Stimulated activated CD4-positive, alpha-beta T cell treated with anti-CD3 and anti-CD28 coated beads, Interleukin-12 subunit alpha, Interleukin-12 subunit beta, amount 100 ng/mL, for 4 hours (primary cell): Measurements from ENCODE around the gene FBXW7.

Experiments
- DNase-seq: peaks from one replicate; pipeline ENCODE4 v3.0.0-alpha.2; 2020

The FBXW7 gene

GRCh38 chr4:152421576-152421975 is 114.3 kb downstream of the FBXW7 start:
- DNase-seq = no peak

- no peak for DNase-seq
Measured at GRCh38 chr4:152419809-152420208, 116.1 kb downstream of the FBXW7 start.

- no peak for DNase-seq
Measured at GRCh38 chr4:152417673-152418072, 118.2 kb downstream of the FBXW7 start.

- no peak for DNase-seq
Measured at GRCh38 chr4:152415980-152416379, 119.9 kb downstream of the FBXW7 start.

- no peak for DNase-seq
Measured at GRCh38 chr4:152408514-152409327, 127.2 kb downstream of the FBXW7 start.

GRCh38 chr4:152401424-152401823 is 134.5 kb downstream of the FBXW7 start:
- no peak for DNase-seq

- DNase-seq = no peak
Measured at GRCh38 chr4:152399246-152399645, 136.6 kb downstream of the FBXW7 start.

- DNase-seq = no peak
Measured at GRCh38 chr4:152398060-152398459, 137.8 kb downstream of the FBXW7 start.

GRCh38 chr4:152394791-152395190 is 141.1 kb downstream of the FBXW7 start:
- DNase-seq = no peak

GRCh38 chr4:152392079-152392478 is 143.8 kb downstream of the FBXW7 start:
- DNase-seq = no peak

- DNase-seq = no peak
Measured at GRCh38 chr4:152390216-152390615, 145.7 kb downstream of the FBXW7 start.

- no peak for DNase-seq
Measured at GRCh38 chr4:152389359-152389758, 146.5 kb downstream of the FBXW7 start.

GRCh38 chr4:152385551-152385950 is 150.3 kb downstream of the FBXW7 start:
- no peak for DNase-seq

GRCh38 chr4:152382057-152382785 is 153.7 kb downstream of the FBXW7 start:
- DNase-seq = no peak

GRCh38 chr4:152380919-152381318 is 155.0 kb downstream of the FBXW7 start:
- DNase-seq = no peak

- DNase-seq = no peak
Measured at GRCh38 chr4:152380185-152380584, 155.7 kb downstream of the FBXW7 start.

GRCh38 chr4:152374606-152375285 is 161.1 kb downstream of the FBXW7 start:
- DNase-seq = no peak

GRCh38 chr4:152374153-152374552 is 161.7 kb downstream of the FBXW7 start:
- no peak for DNase-seq

GRCh38 chr4:152372444-152372843 is 163.4 kb downstream of the FBXW7 start:
- no peak for DNase-seq

- no peak for DNase-seq
Measured at GRCh38 chr4:152369902-152370295, 166.0 kb downstream of the FBXW7 start.

- no peak for DNase-seq
Measured at GRCh38 chr4:152369203-152369901, 166.5 kb downstream of the FBXW7 start.

- no peak for DNase-seq
Measured at GRCh38 chr4:152368001-152368400, 167.9 kb downstream of the FBXW7 start.

- DNase-seq = no peak
Measured at GRCh38 chr4:152364883-152365282, 171.0 kb downstream of the FBXW7 start.
